ENCODE measurements around the gene RASAL2. TPM values are rescaled to one million over a fixed set of nuclear protein-coding genes. Genes with fewer than 3 reads are reported as not detected.
"Not testable (repeated sequence)": the region's sequence is repeated elsewhere in the genome, so short reads cannot be mapped to it uniquely, and the experiment has no call there.

Gene RASAL2
- total and polyA plus RNA-seq, 12 donors, result 2.4 to 31.5 (median 15.0) TPM

DNA sequence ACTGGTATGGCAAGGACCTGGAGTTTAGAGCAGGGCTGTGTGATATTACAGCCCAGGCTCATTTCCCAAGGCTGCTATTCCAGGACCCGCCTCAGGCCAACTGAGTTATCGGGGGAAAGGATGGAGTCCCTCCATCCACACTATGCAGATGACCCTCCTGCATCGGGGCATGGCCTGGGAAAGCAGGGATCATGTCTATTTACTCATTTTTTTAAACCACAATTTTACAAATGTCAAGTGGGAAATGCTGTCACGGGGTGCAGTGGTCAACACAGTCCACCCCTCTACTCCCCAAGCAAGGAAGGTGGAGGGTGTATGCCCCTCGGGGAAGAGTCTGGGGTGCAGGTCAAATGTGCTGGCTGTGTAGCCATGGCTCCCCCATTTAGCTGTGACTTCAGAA is 409.0 kb downstream of the RASAL2 start:
- H3K4me3 ChIP-seq, result no peak overlapping the region
- H3K27me3 ChIP-seq, result no peaks in the 10 kb centered on the region
- no peak for DNase-seq
- no peaks in the 10 kb centered on the region for H3K9me3 ChIP-seq (replicated peaks in 1 of 3)
- TF ChIP-seq POLR2A (IDR thresholded peaks at IDR 0.05) (no peak), CTCF (IDR thresholded peaks at IDR 0.05) (no peak)
- H3K27ac ChIP-seq, result no peak overlapping the region
- no peaks in the 10 kb centered on the region for H3K36me3 ChIP-seq (replicated peaks in 1 of 2)
- WGBS, 4 donors, result 69 to 88% (median 83%) methylated on average over 5 of the region's 5 CpGs
- H3K4me1 ChIP-seq (replicated peaks in 1 of 2), result no peaks in the 10 kb centered on the region
- intact Hi-C loops (cut with DNase I), result loop anchor here (5.0 kb wide), 1 partner anchor 191 kb away; no protein-coding TSS in a partner anchor

GRCh38 chr1:178503316-178503715 is 409.4 kb downstream of the RASAL2 start:
- not testable (repeated sequence) for H3K27me3 ChIP-seq; H3K27ac ChIP-seq; DNase-seq; H3K36me3 ChIP-seq (replicated peaks in 1 of 2); H3K4me1 ChIP-seq (replicated peaks in 1 of 2); H3K9me3 ChIP-seq (replicated peaks in 1 of 3); H3K4me3 ChIP-seq
- WGBS, 4 donors, result 91 to 94% (median 93%) methylated on average over 14 of the region's 14 CpGs
- intact Hi-C loops (cut with DNase I), result loop anchor here (5.0 kb wide), 1 partner anchor 191 kb away; no protein-coding TSS in a partner anchor

- 45 to 79% (median 72%) methylated on average over 6 of the region's 6 CpGs for WGBS, 4 donors
- no peaks in the 10 kb centered on the region for H3K9me3 ChIP-seq (replicated peaks in 1 of 3)
- intact Hi-C loops (cut with DNase I), result loop anchor here (5.0 kb wide), 1 partner anchor 192 kb away; no protein-coding TSS in a partner anchor
Observed at GRCh38 chr1:178503849-178504248, 409.9 kb downstream of the RASAL2 start.

DNA sequence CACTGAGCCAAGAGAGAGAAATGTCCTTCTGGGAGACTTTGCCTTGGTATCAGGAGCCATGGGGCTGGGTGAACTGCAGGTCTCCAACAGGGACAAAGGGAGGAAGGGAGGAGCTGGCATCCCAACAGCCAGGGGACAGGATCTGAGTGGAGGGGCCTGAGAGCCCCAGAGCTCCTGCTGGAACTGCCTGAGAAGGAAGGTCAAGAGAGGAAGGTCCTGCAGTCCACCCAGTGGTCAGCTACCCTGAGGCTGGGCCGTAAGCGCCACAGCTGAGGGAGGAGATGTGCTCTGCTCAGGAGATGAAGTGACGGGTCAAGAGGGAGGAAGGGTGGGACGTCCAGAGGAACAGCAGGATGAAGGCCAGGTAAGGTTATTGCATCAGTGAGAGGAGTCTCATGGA is 410.4 kb downstream of the RASAL2 start:
- no peaks in the 10 kb centered on the region for H3K4me1 ChIP-seq (replicated peaks in 1 of 2)
- intact Hi-C loops (cut with DNase I), result loop anchor here (5.0 kb wide), 1 partner anchor 192 kb away; no protein-coding TSS in a partner anchor
- DNase-seq, result no peak
- H3K9me3 ChIP-seq (replicated peaks in 1 of 3), result no peaks in the 10 kb centered on the region
- no peaks in the 10 kb centered on the region for H3K36me3 ChIP-seq (replicated peaks in 1 of 2)
- no peaks in the 10 kb centered on the region for H3K27me3 ChIP-seq
- no peak overlapping the region for H3K27ac ChIP-seq
- no peak overlapping the region for H3K4me3 ChIP-seq
- no peak for TF ChIP-seq CTCF (IDR thresholded peaks at IDR 0.05)
- TF ChIP-seq POLR2A (IDR thresholded peaks at IDR 0.05), result no peak
- 76 to 86% (median 80%) methylated on average over 4 of the region's 4 CpGs for WGBS, 4 donors

More at GRCh38 chr1:178503849-178504248, 409.9 kb downstream of the RASAL2 start:
- Histone ChIP-seq H3K4me3 (no peak overlapping the region), H3K27ac (no peak overlapping the region), H3K36me3 (replicated peaks in 1 of 2) (no peaks in the 10 kb centered on the region), H3K27me3 (no peaks in the 10 kb centered on the region), H3K4me1 (replicated peaks in 1 of 2) (no peaks in the 10 kb centered on the region)
- DNase-seq, result no peak
- TF ChIP-seq POLR2A (IDR thresholded peaks at IDR 0.05) (no peak), CTCF (IDR thresholded peaks at IDR 0.05) (no peak)

DNA sequence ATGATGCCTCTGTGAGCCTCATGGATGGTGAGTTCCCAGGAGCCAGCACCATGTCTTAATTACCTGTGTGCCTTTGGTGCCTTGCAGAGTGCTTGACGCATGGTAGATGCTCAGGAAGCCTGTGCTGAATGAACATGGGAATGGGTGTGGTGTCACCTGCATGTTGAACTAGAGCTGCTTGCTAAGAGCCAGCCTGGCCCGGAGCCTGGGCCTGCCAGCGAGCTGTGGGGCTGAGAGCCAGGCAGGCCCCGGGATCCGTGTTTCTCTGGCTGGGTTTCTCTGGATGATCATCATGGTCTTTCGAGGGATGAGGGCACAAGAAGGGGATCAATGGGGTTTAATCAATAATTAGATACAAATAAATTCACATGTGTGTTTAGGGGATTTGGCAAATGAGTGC is 412.3 kb downstream of the RASAL2 start:
- Histone ChIP-seq H3K4me1 (replicated peaks in 1 of 2) (no peaks in the 10 kb centered on the region), H3K27ac (no peak overlapping the region), H3K9me3 (replicated peaks in 1 of 3) (no peaks in the 10 kb centered on the region), H3K4me3 (no peak overlapping the region), H3K27me3 (no peaks in the 10 kb centered on the region), H3K36me3 (replicated peaks in 1 of 2) (no peaks in the 10 kb centered on the region)
- no peak for DNase-seq
- 88 to 100% (median 94%) methylated on average over 1 to 6 of the region's 6 CpGs for WGBS, 4 donors
- TF ChIP-seq POLR2A (IDR thresholded peaks at IDR 0.05) (no peak), CTCF (IDR thresholded peaks at IDR 0.05) (no peak)
- intact Hi-C loops (cut with DNase I), result no loop called here

Measured in adrenal gland (tissue), 12 donors.